Activated CD8-positive, alpha-beta memory T cell treated with anti-CD3 and anti-CD28 coated beads for 1 hour (primary cell): Measurements from ENCODE around the gene KREMEN1.

Experiments used
- DNase-seq, 2 donors: peaks; one replicate each; pipeline ENCODE4 v3.0.0-alpha.2; 2020; ENCODE audit warnings: low read depth in 1 of 2; ENCODE audit errors: extremely low read depth in 1 of 2

Gene KREMEN1

GRCh38 chr22:29126670-29127395 lies 54.0 kb downstream of the KREMEN1 start:
- no peak for DNase-seq

- no peak for DNase-seq
Measured at GRCh38 chr22:29128891-29129807, 56.3 kb downstream of the KREMEN1 start.

GRCh38 chr22:29129808-29130140 lies 56.9 kb downstream of the KREMEN1 start:
- DNase-seq = no peak

- no peak for DNase-seq
Measured at GRCh38 chr22:29130476-29130875, 57.6 kb downstream of the KREMEN1 start.

- DNase-seq = no peak
Measured at GRCh38 chr22:29133603-29134133, 60.8 kb downstream of the KREMEN1 start.

- DNase-seq = no peak
Measured at GRCh38 chr22:29134448-29134847, 61.6 kb downstream of the KREMEN1 start.

GRCh38 chr22:29136782-29137700 lies 64.2 kb downstream of the KREMEN1 start:
- no peak for DNase-seq

- DNase-seq = no peak
Measured at GRCh38 chr22:29138556-29139305, 65.9 kb downstream of the KREMEN1 start.

- no peak for DNase-seq
Measured at GRCh38 chr22:29139965-29140782, 67.3 kb downstream of the KREMEN1 start.

GRCh38 chr22:29141078-29141688 lies 68.3 kb downstream of the KREMEN1 start:
- no peak for DNase-seq

GRCh38 chr22:29142116-29142515 lies 69.3 kb downstream of the KREMEN1 start:
- no peak for DNase-seq

- DNase-seq = no peak
Measured at GRCh38 chr22:29143941-29144785, 71.3 kb downstream of the KREMEN1 start.

GRCh38 chr22:29144786-29145160 lies 71.9 kb downstream of the KREMEN1 start:
- DNase-seq = no peak

GRCh38 chr22:29145321-29146072 lies 72.7 kb downstream of the KREMEN1 start:
- DNase-seq = no peak

GRCh38 chr22:29146091-29146560 lies 73.3 kb downstream of the KREMEN1 start:
- DNase-seq = no peak

GRCh38 chr22:29146771-29147170 lies 73.9 kb downstream of the KREMEN1 start:
- DNase-seq = no peak

GRCh38 chr22:29147331-29147899 lies 74.6 kb downstream of the KREMEN1 start:
- no peak for DNase-seq
